Gastroesophageal sphincter (tissue), 4 donors: ENCODE results near the gene EPHA10. TPM values are rescaled to one million over a fixed set of nuclear protein-coding genes. Genes with fewer than 3 reads are reported as not detected.
A peak's percentile ranks its signal among the peaks of the same experiment; 100 is the strongest.

Experiments
- ATAC-seq: fragments of 150-250 bp; one replicate; pipeline ENCODE4 v1.9.1; 2016; ENCODE audit warnings: mild to moderate bottlenecking, moderate library complexity
- H3K27ac ChIP-seq, 4 donors: fragments of 200-600 bp; sonication (generic) in 3 of 4; 1 replicate in 3 of 4; 2 replicates in 1 of 4; pipeline ENCODE4 v1.5.1; 2016 to 2019
- H3K27me3 ChIP-seq: fragments of 200-600 bp; sonication (generic); one replicate; pipeline ENCODE4 v1.5.1; 2019
- H3K36me3 ChIP-seq, 2 donors: fragments of 200-600 bp; sonication (generic); one replicate each; pipeline ENCODE4 v1.5.1; 2019; ENCODE audit warnings: control low read depth in 1 of 2
- H3K4me1 ChIP-seq, 3 donors: fragments of 200-600 bp; sonication (generic); 1 replicate in 2 of 3; 2 replicates in 1 of 3; pipeline ENCODE4 v1.5.1; 2016 to 2019; ENCODE audit warnings: control low read depth in 2 of 3
- H3K4me3 ChIP-seq, 2 donors: fragments of 200-600 bp; sonication (generic); one replicate each; pipeline ENCODE4 v1.5.1; 2019; ENCODE audit warnings: mild to moderate bottlenecking in 1 of 2, moderate library complexity in 1 of 2
- H3K9me3 ChIP-seq, 3 donors: fragments of 200-600 bp; sonication (generic); one replicate each; pipeline ENCODE4 v1.5.1; 2017 to 2019; ENCODE audit warnings: control low read depth in 2 of 3
- CTCF ChIP-seq, 4 experiments: fragments of 200-600 bp in 2 of 4; fragments of 450-650 bp in 2 of 4; sonication (generic) in 1 of 4; IDR thresholded peaks; one replicate each; pipeline ENCODE4 v1.5.1; 2017 to 2019; ENCODE audit warnings: antibody characterized with exemption in 4 of 4, mild to moderate bottlenecking in 2 of 4, moderate library complexity in 2 of 4
- EP300 ChIP-seq: sonication (generic); formaldehyde crosslinking; IDR thresholded peaks from one replicate; pipeline ENCODE4 v1.6.1; 2017; ENCODE audit warnings: antibody characterized with exemption, mild to moderate bottlenecking
- POLR2A ChIP-seq, 2 donors: fragments of 450-650 bp; IDR thresholded peaks; one replicate each; pipeline ENCODE4 v1.6.1; 2017; ENCODE audit warnings: antibody characterized with exemption in 2 of 2, mild to moderate bottlenecking in 2 of 2, moderate library complexity in 1 of 2
- POLR2AphosphoS5 ChIP-seq: sonication (generic); formaldehyde crosslinking; IDR thresholded peaks from one replicate; pipeline ENCODE4 v1.6.1; 2017; ENCODE audit warnings: antibody characterized with exemption
- WGBS, 2 donors: methylation state at CpG; one replicate each; pipeline ENCODE4 v1.1.5; 2018; ENCODE audit warnings: low coverage in 1 of 2; 5-methylcytosine and 5-hydroxymethylcytosine counted together
- total RNA-seq, 4 donors: library from RNA; depleted of rRNA; stranded (reverse); fragments of >200 nt; gene quantifications; one replicate each; pipeline ENCODE4 v1.1.0, GENCODE V29; 2016

The EPHA10 gene
- total RNA-seq, 4 donors from 2014 or later = 0.12 to 0.93 (median 0.51) TPM

GRCh38 chr1:37752213-37752582 lies 12.7 kb downstream of the EPHA10 start:
- H3K4me1 ChIP-seq = peaks cover 0 to 17% (median 0%) of the 10 kb centered on the region in 3 donors
- no peak overlapping the region for H3K27ac ChIP-seq
- peak overlapping the region in 1 of 2 donors; percentile 46 for H3K4me3 ChIP-seq
- no peak for ATAC-seq
- H3K9me3 ChIP-seq = peaks cover 0 to 6% (median 0%) of the 10 kb centered on the region in 3 donors
- no peak for TF ChIP-seq EP300
- no peak for TF ChIP-seq POLR2A (IDR thresholded peaks at IDR 0.05)
- TF ChIP-seq POLR2AphosphoS5 = no peak
- TF ChIP-seq CTCF (IDR thresholded peaks at IDR 0.05) = no peak
- H3K27me3 ChIP-seq = peaks cover 97% of the 10 kb centered on the region
- no peaks in the 10 kb centered on the region for H3K36me3 ChIP-seq
- WGBS, 2 donors = 18 to 25% methylated on average over 6 to 11 of the region's 11 CpGs

GRCh38 chr1:37748565-37748964 lies 16.4 kb downstream of the EPHA10 start:
- Histone ChIP-seq H3K27me3 (peaks cover 81% of the 10 kb centered on the region), H3K4me1 (peaks cover 0 to 14% (median 0%) of the 10 kb centered on the region in 3 donors), H3K9me3 (peaks cover 0 to 24% (median 0%) of the 10 kb centered on the region in 3 donors), H3K4me3 (no peak overlapping the region), H3K36me3 (no peaks in the 10 kb centered on the region), H3K27ac (no peak overlapping the region)
- ATAC-seq = no peak
- TF ChIP-seq EP300 (no peak), POLR2A (IDR thresholded peaks at IDR 0.05) (no peak), CTCF (IDR thresholded peaks at IDR 0.05) (no peak), POLR2AphosphoS5 (no peak)
- 68 to 82% methylated on average over 1 of the region's 1 CpG for WGBS, 2 donors

- TF ChIP-seq CTCF (IDR thresholded peaks at IDR 0.05) (no peak), POLR2AphosphoS5 (no peak), POLR2A (IDR thresholded peaks at IDR 0.05) (no peak), EP300 (no peak)
- H3K27me3 ChIP-seq = peaks cover 75% of the 10 kb centered on the region
- no peaks in the 10 kb centered on the region for H3K4me1 ChIP-seq
- peaks cover 0 to 31% (median 0%) of the 10 kb centered on the region in 3 donors for H3K9me3 ChIP-seq
- ATAC-seq = no peak
- no peak overlapping the region for H3K27ac ChIP-seq
- no peaks in the 10 kb centered on the region for H3K36me3 ChIP-seq
- no peak overlapping the region for H3K4me3 ChIP-seq
- WGBS, 2 donors = 79 to 82% methylated on average over 3 of the region's 3 CpGs
Measured at GRCh38 chr1:37746806-37747205, 18.1 kb downstream of the EPHA10 start.

- 13 to 23% methylated on average over 3 to 5 of the region's 6 CpGs for WGBS, 2 donors
- no peak for TF ChIP-seq POLR2AphosphoS5
- TF ChIP-seq POLR2A (IDR thresholded peaks at IDR 0.05) = no peak
- no peak for TF ChIP-seq EP300
- no peak for TF ChIP-seq CTCF (IDR thresholded peaks at IDR 0.05)
- H3K36me3 ChIP-seq = no peaks in the 10 kb centered on the region
- no peak for ATAC-seq
- H3K9me3 ChIP-seq = peaks cover 0 to 20% (median 0%) of the 10 kb centered on the region in 3 donors
- no peak overlapping the region for H3K27ac ChIP-seq
- peaks cover 69% of the 10 kb centered on the region for H3K27me3 ChIP-seq
- no peaks in the 10 kb centered on the region for H3K4me1 ChIP-seq
- H3K4me3 ChIP-seq = no peak overlapping the region
Measured at GRCh38 chr1:37741662-37742061, 23.3 kb downstream of the EPHA10 start.

- H3K9me3 ChIP-seq = peaks cover 0 to 14% (median 0%) of the 10 kb centered on the region in 3 donors
- H3K4me1 ChIP-seq = no peaks in the 10 kb centered on the region
- no peak overlapping the region for H3K4me3 ChIP-seq
- ATAC-seq = no peak
- TF ChIP-seq POLR2A (IDR thresholded peaks at IDR 0.05) (no peak), CTCF (IDR thresholded peaks at IDR 0.05) (no peak), EP300 (no peak), POLR2AphosphoS5 (no peak)
- 32 to 55% methylated on average over 7 to 8 of the region's 9 CpGs for WGBS, 2 donors
- no peak overlapping the region for H3K27ac ChIP-seq
- H3K36me3 ChIP-seq = no peaks in the 10 kb centered on the region
- H3K27me3 ChIP-seq = peaks cover 72% of the 10 kb centered on the region
Measured at GRCh38 chr1:37741130-37741529, 23.8 kb downstream of the EPHA10 start.
